Kidney glomerular epithelial cell (primary cell): ENCODE results near the gene ZBTB8A.
"Not testable (repeated sequence)": the region's sequence is repeated elsewhere in the genome, so short reads cannot be mapped to it uniquely, and the experiment has no call there.

Source experiments
- DNase-seq: peaks from one replicate; lab custom pipeline; 2025; lab: John Stamatoyannopoulos, UW

ZBTB8A gene

GRCh38 chr1:32538887-32539583, at the start of gene ZBTB8A:
Gene ZBTB8A, plus strand, starts transcription at chr1:32539427. Its CDS starts 53,505 bp downstream, at chr1:32592932.
- DNase-seq: peak; percentile 75

GRCh38 chr1:32489774-32490454, 49.3 kb upstream of the ZBTB8A start:
- DNase-seq: no peak

GRCh38 chr1:32491386-32491785, 47.8 kb upstream of the ZBTB8A start:
- DNase-seq: no peak

- DNase-seq: no peak
These were observed 45.0 kb upstream of the ZBTB8A start for GRCh38 chr1:32494196-32494595.

GRCh38 chr1:32494711-32495337, 44.4 kb upstream of the ZBTB8A start:
- no peak for DNase-seq

GRCh38 chr1:32496127-32496526, 43.1 kb upstream of the ZBTB8A start:
- DNase-seq: no peak

GRCh38 chr1:32498751-32499150, 40.5 kb upstream of the ZBTB8A start:
- DNase-seq: no peak

GRCh38 chr1:32500387-32501209, 38.6 kb upstream of the ZBTB8A start:
- DNase-seq: peak; percentile 27

GRCh38 chr1:32501865-32502264, 37.4 kb upstream of the ZBTB8A start:
- DNase-seq: no peak

GRCh38 chr1:32503153-32503552, 36.1 kb upstream of the ZBTB8A start:
- no peak for DNase-seq

- DNase-seq: no peak
These were observed 32.2 kb upstream of the ZBTB8A start for GRCh38 chr1:32507021-32507420.

GRCh38 chr1:32508761-32509160, 30.5 kb upstream of the ZBTB8A start:
- no peak for DNase-seq

GRCh38 chr1:32509939-32510338, 29.3 kb upstream of the ZBTB8A start:
- DNase-seq: no peak

- DNase-seq: no peak
These were observed 22.8 kb upstream of the ZBTB8A start for GRCh38 chr1:32516402-32516801.

- DNase-seq: no peak
These were observed 20.3 kb upstream of the ZBTB8A start for GRCh38 chr1:32518976-32519375.

GRCh38 chr1:32521165-32521564, 18.1 kb upstream of the ZBTB8A start:
- no peak for DNase-seq

- peak; percentile 30 for DNase-seq
These were observed 14.2 kb upstream of the ZBTB8A start for GRCh38 chr1:32525053-32525452.

GRCh38 chr1:32525661-32526444, 13.4 kb upstream of the ZBTB8A start:
- DNase-seq: no peak

- DNase-seq: not testable (repeated sequence)
These were observed 10.7 kb upstream of the ZBTB8A start for GRCh38 chr1:32528550-32528949.

GRCh38 chr1:32533792-32534327, 5.4 kb upstream of the ZBTB8A start:
- no peak for DNase-seq

- DNase-seq: no peak
These were observed 3.1 kb upstream of the ZBTB8A start for GRCh38 chr1:32536117-32536516.
